IMR-90 (cell line): ENCODE results near the gene ATP23. TPM values are rescaled to one million over a fixed set of nuclear protein-coding genes. Genes with fewer than 3 reads are reported as not detected.

ENCODE experiments used
- ATAC-seq: fragments of 200-7000 bp; cut with Tn5 transposase; 2 replicates; pipeline ENCODE4 v1.9.1; 2020; ENCODE audit warnings: low read depth, mild to moderate bottlenecking, moderate library complexity
- BruUV-seq: library from RNA; stranded (reverse); fragments of 400-500 nt; replicated peaks from 2 replicates; lab custom pipeline; 2021; lab: Mats Ljungman, UMichigan
- CTCF ChIA-PET: fragments of 300-600 bp; formaldehyde crosslinking; extraction: SDS; loops from one replicate; lab custom pipeline; 2021; ENCODE audit warnings: antibody characterized with exemption; lab: Yijun Ruan, JAX
- POLR2A ChIA-PET: fragments of 300-600 bp; sonication (Branson Sonifier 250); formaldehyde crosslinking; loops from one replicate; lab custom pipeline; 2022; ENCODE audit warnings: antibody characterized with exemption; ENCODE audit not compliant: unreplicated experiment; lab: Charles Lee
- DNase-seq: peaks from one replicate; pipeline ENCODE4 v3.0.0; 2013
- H2AFZ ChIP-seq: replicated peaks from 2 replicates; pipeline ENCODE3; 2013; ENCODE audit warnings: low read length, mild to moderate bottlenecking; ENCODE audit not compliant: poor library complexity
- H2AK5ac ChIP-seq: 2 replicates; pipeline ENCODE4 v1.6.1; 2013; ENCODE audit warnings: low read depth, low read length, inconsistent platforms
- H2AK9ac ChIP-seq: replicated peaks from 2 replicates; pipeline ENCODE3; 2013; ENCODE audit warnings: mild to moderate bottlenecking, low read depth, low read length, moderate library complexity; ENCODE audit not compliant: poor library complexity
- H2BK120ac ChIP-seq: 2 replicates; pipeline ENCODE4 v1.6.1; 2013; ENCODE audit warnings: low read depth, low read length, inconsistent platforms
- H2BK15ac ChIP-seq: 3 replicates; pipeline ENCODE4 v1.6.1; 2013; ENCODE audit warnings: low read depth, low read length, inconsistent platforms
- H2BK20ac ChIP-seq: 2 replicates; pipeline ENCODE4 v1.6.1; 2013; ENCODE audit warnings: low read depth, mild to moderate bottlenecking, inconsistent platforms, low read length, moderate library complexity
- H2BK5ac ChIP-seq: 2 replicates; pipeline ENCODE4 v1.6.1; 2013; ENCODE audit warnings: mild to moderate bottlenecking, low read depth, low read length, inconsistent platforms; ENCODE audit not compliant: poor library complexity, severe bottlenecking
- H3K14ac ChIP-seq: replicated peaks from 2 replicates; pipeline ENCODE4 v1.6.1; 2013; ENCODE audit warnings: low read depth, low read length, inconsistent platforms
- H3K18ac ChIP-seq: 2 replicates; pipeline ENCODE4 v1.6.1; 2013; ENCODE audit warnings: low read depth, low read length, control low read depth
- H3K23ac ChIP-seq: 2 replicates; pipeline ENCODE4 v1.6.1; 2013; ENCODE audit warnings: low read depth, low read length, inconsistent platforms
- H3K27ac ChIP-seq: 2 replicates; pipeline ENCODE4 v1.5.1; 2013; ENCODE audit warnings: mild to moderate bottlenecking, control low read depth, low read length; ENCODE audit not compliant: insufficient read depth
- H3K27me3 ChIP-seq: 2 replicates; pipeline ENCODE4 v1.6.1; 2013; ENCODE audit warnings: low read length; ENCODE audit not compliant: control insufficient read depth, insufficient read depth
- H3K36me3 ChIP-seq: 2 replicates; pipeline ENCODE4 v1.6.1; 2013; ENCODE audit warnings: low read length, mixed read lengths; ENCODE audit not compliant: control insufficient read depth, insufficient read depth
- H3K4ac ChIP-seq: 2 replicates; pipeline ENCODE4 v1.6.1; 2013; ENCODE audit warnings: low read depth, low read length, inconsistent platforms
- H3K4me1 ChIP-seq: 2 replicates; pipeline ENCODE4 v1.6.1; 2013; ENCODE audit warnings: low read length, mixed read lengths; ENCODE audit not compliant: control insufficient read depth, insufficient read depth
- H3K4me2 ChIP-seq: 2 replicates; pipeline ENCODE4 v1.6.1; 2013; ENCODE audit warnings: low read depth, mild to moderate bottlenecking, control low read depth, low read length, moderate library complexity
- H3K4me3 ChIP-seq: 2 replicates; pipeline ENCODE4 v1.5.1; 2013; ENCODE audit warnings: low read depth, mild to moderate bottlenecking, control low read depth, low read length, moderate library complexity; ENCODE audit not compliant: insufficient read depth
- H3K56ac ChIP-seq: 2 replicates; pipeline ENCODE4 v1.6.1; 2013; ENCODE audit warnings: low read length, inconsistent platforms; ENCODE audit not compliant: insufficient read depth; ENCODE audit errors: extremely low read depth
- H3K79me1 ChIP-seq, 2 experiments: 2 replicates each; pipeline ENCODE4 v1.6.1; 2013; ENCODE audit warnings: low read length in 2 of 2, inconsistent platforms in 1 of 2, low read depth in 1 of 2
- H3K9ac ChIP-seq: 2 replicates; pipeline ENCODE4 v1.6.1; 2013; ENCODE audit warnings: low read depth, low read length, control low read depth
- H3K9me1 ChIP-seq: 2 replicates; pipeline ENCODE4 v1.6.1; 2013; ENCODE audit warnings: low read length, inconsistent platforms; ENCODE audit not compliant: insufficient read depth
- H3K9me3 ChIP-seq: 2 replicates; pipeline ENCODE4 v1.6.1; 2013; ENCODE audit warnings: low read length; ENCODE audit not compliant: control insufficient read depth, insufficient read depth
- H4K20me1 ChIP-seq: 2 replicates; pipeline ENCODE4 v1.6.1; 2013; ENCODE audit warnings: low read length, inconsistent platforms; ENCODE audit not compliant: insufficient read depth
- H4K5ac ChIP-seq: 2 replicates; pipeline ENCODE4 v1.6.1; 2013; ENCODE audit warnings: mild to moderate bottlenecking, low read depth, low read length, control low read depth
- H4K8ac ChIP-seq, 2 experiments: 2 replicates each; pipeline ENCODE4 v1.6.1; 2013; ENCODE audit warnings: low read depth in 2 of 2, low read length in 2 of 2, control low read depth in 1 of 2, inconsistent platforms in 1 of 2
- H4K91ac ChIP-seq: 2 replicates; pipeline ENCODE4 v1.6.1; 2013; ENCODE audit warnings: low read depth, low read length, inconsistent platforms; ENCODE audit not compliant: insufficient read depth
- CHD1 ChIP-seq: IDR thresholded peaks from 2 replicates; pipeline ENCODE4 v1.6.1; 2012; ENCODE audit warnings: low read depth, low read length, improper control_type of control experiment
- MAFK ChIP-seq: IDR thresholded peaks from 2 replicates; pipeline ENCODE4 v1.6.1; 2012; ENCODE audit warnings: low read depth, low read length, improper control_type of control experiment
- NFE2L2 ChIP-seq: fragments of 150-350 bp; IDR thresholded peaks from 2 replicates; pipeline ENCODE4 v1.6.1; 2016; ENCODE audit warnings: low read depth, mild to moderate bottlenecking, low read length
- POLR2A ChIP-seq: IDR thresholded peaks from 2 replicates; pipeline ENCODE4 v1.6.1; 2012; ENCODE audit warnings: mild to moderate bottlenecking, low read depth, low read length
- RAD21 ChIP-seq: IDR thresholded peaks from 2 replicates; pipeline ENCODE4 v1.6.1; 2012; ENCODE audit warnings: low read length, improper control_type of control experiment
- RCOR1 ChIP-seq: IDR thresholded peaks from 2 replicates; pipeline ENCODE4 v1.6.1; 2012; ENCODE audit warnings: mild to moderate bottlenecking, low read length, improper control_type of control experiment; ENCODE audit not compliant: insufficient replicate concordance
- RFX5 ChIP-seq: IDR thresholded peaks from 2 replicates; pipeline ENCODE4 v1.8.0; 2012; ENCODE audit warnings: low read depth, mild to moderate bottlenecking, low read length, moderate library complexity
- dilution Hi-C: fragments of 300-500 bp; cut with HindIII; formaldehyde crosslinking; loops from one replicate; pipeline ENCODE4 v1.14.3; 2018; ENCODE audit warnings: low sequenced_read_pairs; ENCODE audit not compliant: unreplicated experiment
- in situ Hi-C: fragments of 300-500 bp; cut with MboI; formaldehyde crosslinking; loops from 3 replicates; pipeline ENCODE4 v1.14.3; 2019; ENCODE audit warnings: low sequenced_read_pairs, inconsistent platforms, mixed read lengths
- intact Hi-C: fragments of 100-400 bp; cut with micrococcal nuclease; formaldehyde crosslinking; loops from 2 replicates; pipeline ENCODE4 v1.10.0; 2022
- polyA plus RNA-seq, 3 experiments: library from polyadenylated mRNA; depleted of rRNA; stranded (reverse); fragments of >200 nt; gene quantifications; 2 replicates each; pipeline ENCODE4 v1.2.3, GENCODE V29; 2012; ENCODE audit warnings: low replicate concordance in 1 of 3
- total RNA-seq: library from RNA; depleted of rRNA; stranded (reverse); fragments of >200 nt; gene quantifications from 2 replicates; pipeline ENCODE4 v1.2.3, GENCODE V29; 2012
- TF ChIP-seq, protein P1 (sequence below): conservative IDR thresholded peaks from 2 replicates; pipeline ENCODE4 v1.5.1; 2012; ENCODE audit warnings: mild to moderate bottlenecking, low read depth, low read length, improper control_type of control experiment

The ATP23 gene
- total and polyA plus RNA-seq, 2 of the 4 experiments (the other 2 are of a cell fraction) = 6.4 to 7.2 TPM

DNA sequence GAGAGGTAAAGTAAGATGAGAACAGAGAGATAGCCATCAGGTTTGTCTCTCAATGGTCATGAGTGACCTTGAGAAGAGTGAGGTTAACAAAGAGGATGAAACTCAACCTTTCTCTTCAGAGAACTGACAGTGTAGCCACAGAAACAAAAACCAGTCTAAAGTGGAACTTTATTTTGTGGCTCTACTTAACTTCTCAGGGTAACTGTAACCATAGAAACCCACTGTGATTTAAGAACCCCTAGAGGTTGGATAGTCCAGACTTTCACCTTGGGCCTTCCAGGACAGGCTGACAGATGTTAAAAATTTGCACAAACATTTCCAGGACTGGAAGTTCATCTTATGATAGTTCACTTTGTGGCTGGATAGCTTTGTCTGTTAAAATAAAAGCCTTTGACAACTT is 48.5 kb downstream of the ATP23 start:
- dilution Hi-C loops (no loop called here), in situ Hi-C loops (loop anchor here (10.0 to 25.0 kb wide), 3 partner anchors 365 to 1165 kb away; no protein-coding TSS in a partner anchor), intact Hi-C loops (loop anchor here (5.0 to 10.0 kb wide), 5 partner anchors 325 to 1815 kb away; no protein-coding TSS in a partner anchor)
- ChIA-PET CTCF (no interaction called here), POLR2A (no interaction called here)
- no peak overlapping the region for H3K23ac ChIP-seq
- no peak overlapping the region for H3K4me3 ChIP-seq
- no peak overlapping the region for H3K4me2 ChIP-seq
- H4K5ac ChIP-seq = no peak overlapping the region
- no peak overlapping the region for H2BK20ac ChIP-seq
- no peak overlapping the region for H3K56ac ChIP-seq
- no peak for DNase-seq
- H4K91ac ChIP-seq = no peak overlapping the region
- H3K36me3 ChIP-seq = no peaks in the 10 kb centered on the region
- H3K4me1 ChIP-seq = peaks cover 2% of the 10 kb centered on the region; the same call in 1 of the 2 replicates
- no peak for TF ChIP-seq CHD1
- TF ChIP-seq RFX5 = no peak
- TF ChIP-seq NFE2L2 = no peak
- TF ChIP-seq RCOR1 = no peak
- no peak for TF ChIP-seq MAFK
- TF ChIP-seq, protein P1, sequence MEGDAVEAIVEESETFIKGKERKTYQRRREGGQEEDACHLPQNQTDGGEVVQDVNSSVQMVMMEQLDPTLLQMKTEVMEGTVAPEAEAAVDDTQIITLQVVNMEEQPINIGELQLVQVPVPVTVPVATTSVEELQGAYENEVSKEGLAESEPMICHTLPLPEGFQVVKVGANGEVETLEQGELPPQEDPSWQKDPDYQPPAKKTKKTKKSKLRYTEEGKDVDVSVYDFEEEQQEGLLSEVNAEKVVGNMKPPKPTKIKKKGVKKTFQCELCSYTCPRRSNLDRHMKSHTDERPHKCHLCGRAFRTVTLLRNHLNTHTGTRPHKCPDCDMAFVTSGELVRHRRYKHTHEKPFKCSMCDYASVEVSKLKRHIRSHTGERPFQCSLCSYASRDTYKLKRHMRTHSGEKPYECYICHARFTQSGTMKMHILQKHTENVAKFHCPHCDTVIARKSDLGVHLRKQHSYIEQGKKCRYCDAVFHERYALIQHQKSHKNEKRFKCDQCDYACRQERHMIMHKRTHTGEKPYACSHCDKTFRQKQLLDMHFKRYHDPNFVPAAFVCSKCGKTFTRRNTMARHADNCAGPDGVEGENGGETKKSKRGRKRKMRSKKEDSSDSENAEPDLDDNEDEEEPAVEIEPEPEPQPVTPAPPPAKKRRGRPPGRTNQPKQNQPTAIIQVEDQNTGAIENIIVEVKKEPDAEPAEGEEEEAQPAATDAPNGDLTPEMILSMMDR = no peak
- no peak for TF ChIP-seq RAD21
- TF ChIP-seq POLR2A = no peak
- H3K9ac ChIP-seq = no peak overlapping the region
- H4K20me1 ChIP-seq = no peaks in the 10 kb centered on the region
- no peaks in the 10 kb centered on the region for H3K9me3 ChIP-seq
- H3K9me1 ChIP-seq = no peaks in the 10 kb centered on the region
- no peak overlapping the region for H2AK9ac ChIP-seq
- H2BK120ac ChIP-seq = no peak overlapping the region
- H3K14ac ChIP-seq = no peak overlapping the region
- no peak overlapping the region for H3K4ac ChIP-seq
- no peak overlapping the region for H4K8ac ChIP-seq
- H2AFZ ChIP-seq = no peak overlapping the region
- no peak overlapping the region for H2AK5ac ChIP-seq
- no peak overlapping the region for H3K27ac ChIP-seq
- no TSS peak for BruUV-seq
- no peak overlapping the region for H3K18ac ChIP-seq
- ATAC-seq = no peak
- H2BK5ac ChIP-seq = no peak overlapping the region
- H2BK15ac ChIP-seq = no peak overlapping the region
- H3K79me1 ChIP-seq = no peaks in the 10 kb centered on the region
- H3K27me3 ChIP-seq = no peaks in the 10 kb centered on the region; the same call in 1 of the 2 replicates
